GM21367 (cell line): ENCODE results near the gene TTC4.
A peak's percentile ranks its signal among the peaks of the same experiment; 100 is the strongest.
"Not testable (repeated sequence)": the region's sequence is repeated elsewhere in the genome, so short reads cannot be mapped to it uniquely, and the experiment has no call there.

Experiments
- ATAC-seq: cut with Tn5 transposase; IDR thresholded peaks from one replicate; pipeline ENCODE4 v1.9.1; 2021; ENCODE audit not compliant: unreplicated experiment

The TTC4 gene

DNA sequence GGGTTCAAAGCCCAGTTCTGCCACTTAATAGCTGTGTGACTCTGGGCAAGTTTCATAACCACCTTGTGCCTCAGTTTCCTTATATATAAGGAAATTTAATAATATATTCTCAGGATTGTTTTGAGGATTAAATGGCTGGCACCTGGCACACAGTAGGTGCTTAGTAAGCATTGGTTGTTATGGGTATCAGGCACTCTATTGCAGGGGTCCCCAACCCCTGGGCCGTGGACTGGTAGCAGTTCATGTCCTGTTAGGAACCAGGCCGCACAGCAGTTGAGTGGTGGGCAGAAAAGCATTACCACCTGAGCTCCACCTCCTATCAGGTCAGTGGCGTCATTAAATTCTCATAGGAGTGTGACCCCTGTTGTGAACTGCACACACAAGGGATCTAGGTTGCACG, 30.2 kb downstream of the TTC4 start:
- ATAC-seq = no peak

DNA sequence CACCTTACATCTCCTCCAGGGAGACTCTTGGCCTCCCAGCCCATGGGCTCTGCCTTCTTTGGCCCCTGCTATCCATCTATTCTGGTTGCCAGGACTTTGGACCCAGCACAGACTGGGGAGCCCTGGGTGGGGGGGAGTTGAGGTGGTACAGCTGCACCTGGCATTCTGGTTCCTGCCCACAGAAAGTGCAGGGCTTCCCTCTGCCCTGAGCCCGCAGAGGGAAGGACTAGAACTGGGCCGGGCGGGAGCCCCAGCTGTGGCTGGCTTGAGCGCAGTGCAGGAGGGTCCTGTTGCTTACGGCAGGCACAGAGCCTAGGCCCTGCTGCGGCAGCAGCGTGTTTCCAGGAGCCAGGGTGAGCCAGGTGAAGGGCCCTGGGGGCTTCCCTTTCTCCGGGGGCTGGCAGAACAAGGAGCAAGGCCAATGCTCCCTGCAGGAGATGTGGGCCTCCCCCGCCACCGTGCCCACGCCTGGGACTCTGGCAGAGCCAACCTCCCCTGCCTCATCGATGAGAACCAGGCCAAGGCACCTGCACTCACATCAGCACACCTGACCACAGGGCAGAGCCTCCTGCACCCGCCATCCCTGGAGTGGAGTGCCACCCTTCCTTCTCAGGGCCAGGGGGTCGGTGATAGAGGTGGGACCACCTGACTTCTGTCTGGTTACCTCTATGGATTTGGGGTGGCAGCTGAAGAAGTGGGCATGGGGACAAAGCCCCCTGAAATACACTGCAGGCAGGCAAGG, 32.6 kb downstream of the TTC4 start:
- ATAC-seq = no peak

DNA sequence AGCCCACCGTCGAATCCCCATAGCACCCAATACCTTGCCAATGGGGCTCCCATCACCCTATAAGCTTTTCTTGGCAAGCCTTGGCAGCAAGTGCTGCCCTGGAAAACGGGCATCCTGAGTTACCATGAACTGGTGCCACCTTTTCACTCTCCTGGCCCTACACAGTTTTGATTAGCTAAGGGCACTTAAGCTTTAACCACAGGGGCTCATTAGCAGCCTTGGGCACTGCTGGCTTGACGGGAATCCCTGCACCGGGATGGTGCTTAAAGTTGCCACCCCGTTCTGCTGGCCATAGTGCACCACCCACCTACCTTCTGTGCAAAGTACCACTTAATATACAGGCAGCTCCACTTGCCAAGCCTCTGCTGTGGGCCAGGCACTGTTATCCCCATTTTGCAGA, 34.9 kb downstream of the TTC4 start:
- ATAC-seq = no peak

DNA sequence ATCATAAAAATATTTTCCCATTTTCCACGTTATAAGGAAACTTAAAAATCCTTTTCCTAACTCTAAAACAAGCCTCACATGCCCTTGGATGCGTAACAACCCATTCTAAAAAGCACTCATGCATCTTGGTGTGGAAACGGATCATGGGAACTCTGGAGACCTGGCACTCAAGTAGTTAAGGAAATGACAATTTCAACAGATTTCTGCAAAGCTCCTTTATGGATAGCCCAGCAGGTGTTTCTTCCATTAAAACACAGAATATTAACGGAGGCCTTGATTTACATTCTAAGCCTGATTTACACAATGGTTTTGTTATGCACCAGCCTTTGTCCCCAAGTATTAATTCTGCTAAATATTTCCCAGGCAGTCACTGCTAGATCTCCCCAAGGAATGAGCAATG, 35.8 kb downstream of the TTC4 start:
- no peak for ATAC-seq

DNA sequence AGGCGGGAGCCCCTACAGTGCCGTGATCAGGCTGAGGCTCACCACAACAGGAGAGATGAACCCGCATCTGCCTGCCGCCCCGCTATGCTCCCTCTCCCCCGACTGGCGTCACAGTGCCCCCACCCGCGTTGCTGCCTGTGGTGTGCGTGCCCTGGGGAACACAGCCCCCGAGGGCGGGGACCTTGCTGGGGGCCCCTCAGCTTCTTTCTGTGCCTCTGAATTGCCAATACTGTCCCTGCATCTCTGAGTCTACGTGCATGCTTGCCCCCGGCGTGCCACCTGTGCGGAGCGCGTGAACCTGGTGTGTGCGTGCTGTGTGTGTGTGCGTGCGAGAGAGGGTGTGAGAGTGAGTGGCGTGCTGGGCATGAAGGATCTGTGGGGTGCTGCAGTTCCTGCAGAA, 38.4 kb downstream of the TTC4 start:
- no peak for ATAC-seq

DNA sequence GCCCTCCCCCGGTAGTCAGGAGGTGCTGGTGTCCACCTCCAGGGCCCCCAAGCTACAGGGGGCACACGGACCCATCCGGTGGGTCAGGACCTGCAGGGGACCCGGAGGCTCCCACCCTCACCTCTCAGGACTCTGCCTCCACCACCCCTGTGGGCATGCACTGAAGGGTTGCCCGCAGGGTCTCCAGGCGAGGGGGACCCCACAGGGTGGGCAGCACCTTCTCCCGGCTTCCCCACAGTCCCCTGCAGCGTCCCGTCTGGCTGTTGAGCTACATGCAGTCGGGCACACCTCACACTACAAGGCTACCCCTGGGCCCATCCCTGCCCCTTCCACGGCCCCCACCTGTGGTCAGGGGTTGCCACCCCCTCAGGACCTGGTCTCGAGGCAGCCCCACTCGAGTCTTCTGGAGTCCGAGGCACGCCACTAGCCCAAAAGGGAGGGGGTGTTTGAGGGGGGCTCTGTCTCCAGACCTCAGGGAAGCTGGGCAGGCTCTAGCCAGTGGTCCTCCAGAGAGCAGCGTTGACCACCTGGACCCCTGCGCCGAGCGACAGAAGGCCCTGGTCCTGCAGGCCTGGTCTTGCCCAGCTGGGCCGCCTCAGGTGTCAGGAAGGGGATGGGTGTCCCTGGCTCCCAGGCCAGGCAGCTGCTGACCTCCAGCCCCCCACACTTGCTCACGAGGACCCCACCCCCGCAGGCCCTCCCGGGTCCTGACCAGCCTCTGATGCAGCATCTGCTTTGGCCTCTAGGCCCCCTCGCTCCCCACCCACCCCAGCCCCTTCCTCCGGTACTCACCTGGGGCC, 39.0 kb downstream of the TTC4 start:
- no peak for ATAC-seq

DNA sequence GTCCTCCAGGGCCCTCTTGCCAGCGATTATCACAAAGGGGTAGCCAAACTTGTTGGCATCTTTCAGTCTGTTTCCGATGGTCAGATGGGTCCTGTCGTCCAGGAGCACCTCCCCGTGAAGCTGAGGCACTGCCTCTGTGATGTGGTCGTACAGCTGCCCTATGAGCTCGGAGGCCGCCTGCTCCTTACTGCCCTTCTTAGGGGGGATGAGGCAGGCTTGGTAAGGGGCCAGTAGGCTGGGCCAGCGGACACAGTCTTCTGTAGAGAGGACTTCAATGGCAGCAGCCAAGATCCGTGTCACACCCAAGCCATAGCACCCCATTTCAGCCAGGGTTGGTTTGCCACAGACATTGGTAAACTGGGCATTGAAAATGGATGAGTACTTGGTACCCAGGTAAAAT, 42.2 kb downstream of the TTC4 start:
- ATAC-seq = no peak

DNA sequence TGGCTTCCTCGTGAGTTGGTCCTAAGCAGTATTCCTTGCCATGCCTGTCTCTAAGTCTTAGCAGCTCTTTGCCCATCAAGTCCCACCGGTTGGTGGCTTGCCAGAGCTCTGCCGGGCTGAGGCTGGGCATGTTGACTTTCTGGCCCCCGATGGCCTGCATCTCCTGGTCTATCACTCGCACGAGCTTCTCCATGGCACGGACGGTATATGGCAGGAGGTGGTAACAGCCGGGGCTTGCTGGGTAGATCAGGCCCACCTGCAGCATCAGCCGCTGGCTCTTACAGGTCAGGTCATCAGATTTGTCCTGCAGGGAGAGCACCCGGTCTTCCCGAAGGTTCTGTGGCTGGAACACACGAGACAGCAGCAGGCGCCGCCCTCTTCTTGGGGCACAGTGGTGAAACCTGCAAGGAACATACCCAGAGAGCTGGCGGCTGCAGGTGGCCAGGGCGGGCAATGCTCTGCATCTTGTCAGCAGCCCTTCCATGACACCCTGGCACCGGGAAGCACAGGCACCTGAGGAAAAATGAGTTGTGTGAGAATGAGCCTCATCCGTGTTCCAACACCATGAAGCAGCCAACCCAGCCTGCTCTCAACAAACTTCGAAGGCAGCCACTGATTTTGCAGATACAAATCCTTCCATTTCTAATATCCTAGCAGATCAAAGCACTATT, 43.2 kb downstream of the TTC4 start:
- ATAC-seq = no peak

DNA sequence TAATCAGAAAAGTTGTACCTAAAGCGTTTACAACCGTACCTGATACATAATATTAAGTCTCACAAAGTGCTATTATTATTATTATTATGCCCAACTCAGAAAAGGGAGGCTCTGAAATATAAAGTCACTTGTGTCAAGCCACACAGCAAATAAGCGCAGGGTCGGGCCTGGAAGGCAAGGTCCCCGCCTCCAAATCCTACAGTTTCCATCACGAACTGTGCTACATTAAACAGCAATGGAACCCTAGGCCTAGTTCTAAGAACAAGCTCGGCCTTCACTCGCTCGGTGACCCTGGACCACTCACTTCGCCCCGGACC, 48.1 kb downstream of the TTC4 start:
- ATAC-seq = no peak

DNA sequence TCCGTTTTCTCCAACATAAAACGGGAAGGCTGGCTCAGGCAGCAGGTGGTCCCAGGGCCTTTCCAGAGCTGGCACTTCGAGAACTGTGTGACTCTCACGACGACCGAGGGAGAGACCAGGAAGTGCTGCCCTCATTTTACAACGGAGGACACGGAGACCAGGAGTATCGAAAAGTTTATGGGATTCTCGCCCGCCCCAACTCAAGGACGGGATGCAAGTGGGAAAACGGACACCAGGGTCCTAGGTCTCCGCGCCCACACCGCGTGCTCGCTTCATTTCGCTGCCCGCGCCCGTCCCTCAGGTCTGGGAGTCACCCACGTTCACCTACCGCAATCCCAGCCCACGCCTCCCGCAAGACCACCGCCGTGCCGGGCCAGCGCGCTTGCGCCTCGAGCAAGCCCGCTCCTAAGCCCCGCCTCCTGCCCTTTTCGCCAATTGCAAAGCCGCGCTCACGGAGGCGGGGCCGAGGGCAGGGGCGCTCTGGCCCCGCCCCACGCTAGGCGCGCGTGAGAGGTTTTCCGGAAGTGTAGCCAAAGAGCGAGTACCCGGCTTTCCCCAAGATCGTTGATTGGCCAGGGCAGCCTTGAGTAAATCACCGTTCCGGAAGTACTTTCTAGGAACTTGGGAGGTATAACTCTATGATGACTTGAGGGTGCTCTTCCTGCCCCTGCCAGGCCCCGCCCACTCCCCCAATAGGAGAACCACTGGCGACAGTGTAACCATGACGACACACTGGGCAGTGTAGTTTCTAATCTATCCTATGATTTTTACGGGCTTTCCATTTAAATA, 48.7 kb downstream of the TTC4 start, which contains the start of gene PARS2:
Gene PARS2, minus strand, starts transcription at position 391 of the 789 bp plus-strand sequence. CDS start 5,362 bp downstream, outside the sequence.
- ATAC-seq = peak; percentile 93

DNA sequence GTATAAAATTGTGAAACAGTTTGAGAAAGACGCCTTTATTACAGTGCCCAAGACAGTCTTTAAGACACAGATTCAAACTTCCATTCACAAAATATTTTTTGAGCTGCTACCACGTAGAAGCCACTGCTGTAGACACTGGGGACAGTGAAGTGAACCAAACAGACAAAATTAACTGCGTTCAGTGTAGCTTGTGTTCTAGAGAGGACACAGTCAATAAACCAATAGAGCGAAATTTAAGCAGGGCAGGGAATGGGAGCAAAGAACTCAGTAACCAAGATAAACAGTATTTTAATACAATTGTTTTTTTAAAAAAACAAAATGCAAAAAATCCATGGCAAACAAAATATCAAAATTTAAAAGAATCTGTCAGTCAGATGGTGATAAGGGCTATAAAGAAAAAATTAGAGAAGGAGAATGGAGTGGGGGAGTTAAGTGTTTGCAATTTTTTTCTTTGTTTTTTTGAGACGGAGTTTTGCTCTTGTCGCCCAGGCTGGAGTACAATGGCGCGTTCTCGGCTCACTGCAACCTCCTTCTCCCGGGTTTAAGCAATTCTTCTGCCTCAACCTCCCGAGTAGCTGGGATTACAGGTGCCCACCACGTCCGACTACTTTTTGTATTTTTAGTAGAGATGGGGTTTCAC, 49.4 kb downstream of the TTC4 start:
- peak; percentile 2 for ATAC-seq

DNA sequence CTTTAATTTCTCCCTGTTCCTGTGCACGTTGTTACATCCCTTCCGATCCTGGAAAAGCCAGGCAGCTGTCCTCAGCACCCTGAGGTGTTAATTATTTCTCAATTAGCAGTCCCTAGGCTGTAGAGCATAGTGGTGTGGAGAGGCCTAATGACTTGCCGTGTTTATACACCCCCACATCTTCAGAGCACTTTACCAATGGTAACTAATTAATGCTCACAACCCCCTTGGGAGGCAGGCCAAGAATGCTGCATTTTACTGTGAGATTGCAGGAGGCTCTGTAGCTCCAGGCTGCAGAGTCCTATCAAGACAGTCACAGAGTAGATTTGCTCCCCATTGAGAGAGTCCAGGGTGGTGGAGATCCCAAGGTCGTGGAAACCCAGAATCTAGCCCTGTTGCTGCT, 51.1 kb downstream of the TTC4 start:
- no peak for ATAC-seq

DNA sequence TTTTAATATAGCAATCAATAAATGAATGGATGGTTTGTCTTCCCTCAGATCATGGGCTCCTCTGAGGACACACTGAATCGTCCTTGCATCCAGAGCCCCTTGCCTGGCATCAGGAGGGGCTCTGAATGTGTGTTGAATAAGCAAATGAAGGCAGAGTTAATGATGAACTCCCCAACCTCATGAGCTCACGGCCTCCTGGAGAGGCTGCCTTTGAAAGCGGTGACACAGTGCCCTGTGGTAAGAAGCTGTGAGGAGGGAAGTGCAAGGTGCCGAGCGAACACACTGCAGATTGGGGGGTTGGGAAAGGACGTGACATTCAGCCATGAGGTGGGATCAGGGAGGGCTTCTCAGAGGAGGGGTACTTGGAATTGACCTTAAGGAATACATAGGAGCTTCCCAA, 51.9 kb downstream of the TTC4 start:
- ATAC-seq = no peak

DNA sequence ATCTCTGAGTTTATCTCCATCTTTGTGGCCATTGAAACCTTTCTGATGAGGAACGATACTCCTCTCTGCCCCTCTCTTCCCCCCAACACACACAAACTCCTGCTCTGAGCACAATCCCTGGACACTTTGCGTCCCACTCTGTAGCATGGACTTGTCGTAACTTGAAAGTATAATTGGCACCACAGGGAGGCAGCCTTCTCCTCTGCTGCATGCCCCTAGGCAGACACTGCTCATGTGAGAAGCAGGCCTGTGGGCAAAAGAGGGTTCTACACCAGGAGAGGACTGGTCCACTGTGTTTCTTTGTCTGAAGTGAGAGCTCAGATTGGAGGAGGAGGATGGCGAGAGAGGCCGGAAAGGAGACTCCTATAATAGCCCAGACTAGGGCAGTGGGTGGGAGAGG, 52.4 kb downstream of the TTC4 start:
- no peak for ATAC-seq

DNA sequence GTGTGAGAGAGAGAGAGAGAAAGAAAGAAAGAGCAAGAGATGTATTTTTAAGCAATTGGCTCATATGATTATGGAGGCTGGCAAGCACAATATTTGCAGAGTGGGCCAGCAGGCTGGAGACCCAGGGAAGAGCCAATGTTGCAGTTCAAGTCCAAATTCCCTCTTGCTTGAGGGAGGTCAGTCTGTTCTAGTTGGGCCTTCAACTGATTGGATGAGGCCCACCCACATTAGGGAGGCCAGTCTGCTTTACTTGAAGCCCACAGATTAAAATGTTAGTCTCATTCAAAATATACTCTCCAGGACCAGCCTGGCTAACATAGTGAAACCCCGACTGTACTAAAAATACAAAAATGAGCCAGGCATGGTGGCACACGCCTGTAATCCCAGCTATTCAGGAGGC, 57.3 kb downstream of the TTC4 start:
- ATAC-seq = no peak

DNA sequence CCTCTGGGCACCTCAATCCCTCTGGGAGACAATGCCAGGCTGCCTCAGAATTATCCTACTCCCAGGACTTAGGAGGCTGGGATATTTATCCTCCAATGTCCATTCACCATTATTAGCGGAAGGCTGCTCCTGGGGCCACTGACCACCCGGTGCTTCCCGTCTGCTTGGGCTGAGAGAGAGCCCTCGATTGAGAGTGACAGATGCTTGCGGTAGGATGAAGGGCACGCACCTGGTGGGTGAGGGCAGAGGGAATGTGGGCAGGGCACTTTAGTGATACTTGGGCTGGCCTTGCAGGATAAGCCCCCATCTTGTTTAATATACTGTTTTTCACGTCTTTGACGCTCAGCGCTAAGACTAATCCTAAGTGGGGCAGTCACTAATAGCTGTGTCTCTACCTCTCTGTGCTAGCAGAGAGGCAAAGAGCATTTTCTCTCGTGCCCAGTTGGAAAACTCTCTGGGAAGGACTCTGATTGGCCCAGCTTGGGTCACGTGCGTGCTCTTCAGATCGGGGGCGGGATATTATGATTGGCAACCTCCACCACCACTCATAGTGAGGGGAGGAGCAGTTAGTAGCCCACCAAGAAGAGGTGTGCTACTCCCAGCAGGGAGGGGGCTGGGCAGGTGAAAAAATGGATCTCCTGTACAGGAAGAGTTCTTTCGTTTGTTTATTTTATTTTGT, 59.3 kb downstream of the TTC4 start:
- ATAC-seq = no peak

DNA sequence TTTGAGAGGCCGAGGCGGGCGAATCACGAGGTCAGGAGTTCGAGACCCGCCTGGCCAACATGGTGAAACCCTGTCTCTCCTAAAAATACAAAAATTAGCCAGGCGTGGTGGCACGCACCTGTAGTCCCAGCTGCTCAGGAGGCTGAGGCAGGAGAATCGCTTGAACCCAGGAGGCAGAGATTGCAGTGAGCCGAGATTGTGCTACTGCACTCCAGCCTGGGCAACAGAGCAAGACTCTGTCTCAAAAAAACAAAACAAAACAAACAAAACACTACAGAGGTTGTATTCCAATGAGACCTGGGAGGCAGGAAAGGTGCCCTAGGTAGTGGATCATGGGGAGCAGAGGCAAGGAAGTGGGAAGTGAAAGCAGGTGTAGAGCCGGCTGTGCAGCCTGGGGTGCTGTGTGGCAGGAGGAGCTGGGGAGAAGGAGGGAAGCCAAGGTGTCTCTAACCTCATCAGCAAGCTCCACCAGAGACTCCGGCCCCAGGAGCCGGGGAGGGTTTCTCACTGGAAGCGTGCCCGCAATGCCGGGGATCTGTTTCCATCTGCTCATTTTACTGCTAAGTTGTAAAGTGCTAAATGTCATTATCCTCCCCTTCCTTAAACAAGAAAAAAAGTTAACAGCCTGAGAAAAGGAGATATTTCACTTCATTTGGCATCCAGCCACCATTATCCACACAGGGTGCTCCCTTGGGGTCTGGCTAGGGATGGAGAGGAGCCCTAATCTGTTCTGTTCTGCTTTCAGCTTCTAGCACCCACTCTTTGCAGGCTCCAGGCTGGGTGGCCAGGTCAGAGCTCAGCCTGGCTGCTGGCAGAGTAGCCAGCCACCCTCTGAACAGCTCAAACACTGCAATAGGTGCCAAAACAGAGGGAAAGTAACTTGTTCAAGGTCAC, 60.4 kb downstream of the TTC4 start:
- ATAC-seq = not testable (repeated sequence)

DNA sequence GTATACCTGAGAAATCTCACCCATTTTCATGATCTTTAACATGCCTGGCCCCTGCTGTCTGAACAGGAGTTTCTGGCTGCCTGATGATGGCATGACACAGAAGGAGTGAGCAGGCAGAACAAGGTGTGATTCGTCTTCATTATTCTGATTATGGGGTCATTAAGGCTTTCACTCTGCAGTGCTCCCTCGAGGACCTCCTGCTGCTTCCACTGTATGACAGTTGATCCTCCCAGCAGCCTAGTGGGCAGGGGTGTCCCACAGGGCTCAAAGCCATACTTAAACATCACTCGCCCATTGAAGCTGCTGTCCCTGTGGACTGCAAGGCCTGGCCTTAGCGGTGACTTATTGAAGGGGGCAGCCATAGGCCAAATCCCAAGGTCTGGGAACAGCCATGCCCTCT, 61.4 kb downstream of the TTC4 start:
- no peak for ATAC-seq

DNA sequence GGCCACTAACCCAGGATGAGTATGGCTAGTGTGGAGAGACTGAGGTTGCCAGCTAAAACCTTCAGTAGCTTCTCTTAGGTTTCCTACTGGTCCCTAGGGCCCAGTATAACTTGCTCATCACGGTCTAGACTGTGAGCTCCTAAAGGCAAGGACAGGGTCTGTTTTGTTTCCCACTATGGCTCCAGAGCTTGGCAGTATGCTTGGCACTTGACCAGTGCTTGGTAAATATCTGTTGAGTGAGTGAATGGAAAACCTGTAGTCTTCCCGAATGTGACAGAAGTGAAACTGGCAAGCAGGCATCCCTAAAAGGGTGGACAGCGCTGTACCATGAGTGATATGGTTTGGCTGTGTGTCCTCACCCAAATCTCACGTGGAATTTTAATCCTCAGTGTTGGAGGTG, 61.8 kb downstream of the TTC4 start:
- ATAC-seq = no peak
